ENCODE results near the gene CMTM2. TPM values are rescaled to one million over a fixed set of nuclear protein-coding genes. Genes with fewer than 3 reads are reported as not detected.
A peak's percentile ranks its signal among the peaks of the same experiment; 100 is the strongest.

Gene CMTM2
- total RNA-seq, 4 donors from 2014 or later: not detected

DNA sequence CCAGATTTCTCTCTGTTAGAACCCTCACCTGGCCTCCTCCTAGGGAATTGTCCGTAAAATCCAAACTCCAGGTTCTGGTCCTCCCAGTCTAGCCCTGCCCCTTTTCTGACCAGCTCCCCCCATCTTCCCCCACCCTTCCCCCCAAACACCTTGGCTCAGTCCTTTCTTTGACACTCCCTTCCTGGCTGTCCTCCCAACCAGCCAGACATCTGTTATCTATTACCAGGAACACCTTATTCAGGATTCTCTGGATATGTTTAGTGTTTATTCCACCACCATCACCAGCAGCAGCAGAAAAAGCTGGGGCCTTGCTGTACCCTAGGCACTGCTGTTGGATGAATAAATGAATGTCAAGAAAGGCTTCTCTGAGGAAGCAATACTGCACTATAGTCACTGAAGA lies 21.2 kb downstream of the CMTM2 start:
- H3K9me3 ChIP-seq: no peaks in the 10 kb centered on the region
- no peaks in the 10 kb centered on the region for H3K36me3 ChIP-seq
- H3K4me1 ChIP-seq: peaks cover 4% of the 10 kb centered on the region
- WGBS: 95% methylated on average over 1 of the region's 1 CpG
- no peak for DNase-seq (ENCODE audit: low spot score in 2 of 2)
- no peak overlapping the region for H3K27ac ChIP-seq
- no peaks in the 10 kb centered on the region for H3K27me3 ChIP-seq
- TF ChIP-seq, protein P1, sequence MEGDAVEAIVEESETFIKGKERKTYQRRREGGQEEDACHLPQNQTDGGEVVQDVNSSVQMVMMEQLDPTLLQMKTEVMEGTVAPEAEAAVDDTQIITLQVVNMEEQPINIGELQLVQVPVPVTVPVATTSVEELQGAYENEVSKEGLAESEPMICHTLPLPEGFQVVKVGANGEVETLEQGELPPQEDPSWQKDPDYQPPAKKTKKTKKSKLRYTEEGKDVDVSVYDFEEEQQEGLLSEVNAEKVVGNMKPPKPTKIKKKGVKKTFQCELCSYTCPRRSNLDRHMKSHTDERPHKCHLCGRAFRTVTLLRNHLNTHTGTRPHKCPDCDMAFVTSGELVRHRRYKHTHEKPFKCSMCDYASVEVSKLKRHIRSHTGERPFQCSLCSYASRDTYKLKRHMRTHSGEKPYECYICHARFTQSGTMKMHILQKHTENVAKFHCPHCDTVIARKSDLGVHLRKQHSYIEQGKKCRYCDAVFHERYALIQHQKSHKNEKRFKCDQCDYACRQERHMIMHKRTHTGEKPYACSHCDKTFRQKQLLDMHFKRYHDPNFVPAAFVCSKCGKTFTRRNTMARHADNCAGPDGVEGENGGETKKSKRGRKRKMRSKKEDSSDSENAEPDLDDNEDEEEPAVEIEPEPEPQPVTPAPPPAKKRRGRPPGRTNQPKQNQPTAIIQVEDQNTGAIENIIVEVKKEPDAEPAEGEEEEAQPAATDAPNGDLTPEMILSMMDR (IDR thresholded peaks at IDR 0.05): no peak
- no peak for TF ChIP-seq EP300 (IDR thresholded peaks at IDR 0.05)
- TF ChIP-seq POLR2A (IDR thresholded peaks at IDR 0.05): no peak
- TF ChIP-seq POLR2AphosphoS5 (IDR thresholded peaks at IDR 0.05): no peak
- H3K4me3 ChIP-seq: no peak overlapping the region

DNA sequence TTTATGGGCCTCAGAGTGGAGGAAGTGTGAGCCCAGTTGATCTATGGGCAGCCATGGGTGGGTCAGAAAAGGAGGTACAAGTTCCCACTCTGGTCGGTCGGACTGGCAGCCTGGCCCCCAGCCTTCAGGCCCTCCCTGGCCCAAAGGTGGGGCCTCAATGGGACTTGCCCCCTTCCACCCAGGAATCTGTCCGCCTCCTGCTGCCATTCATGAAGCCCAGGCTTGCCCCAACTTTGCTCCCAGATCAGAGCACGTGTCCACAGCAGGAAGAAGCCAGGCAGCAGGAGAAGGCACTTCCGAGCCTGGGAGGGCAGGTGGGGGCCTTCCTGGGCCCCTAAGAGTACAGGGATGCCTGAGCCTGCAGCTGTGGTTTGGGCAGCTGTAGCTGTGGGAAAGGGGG lies 22.2 kb downstream of the CMTM2 start:
- peaks cover 14% of the 10 kb centered on the region for H3K4me1 ChIP-seq
- no CpG with 5 or more reads among the region's 5 CpGs for WGBS

DNA sequence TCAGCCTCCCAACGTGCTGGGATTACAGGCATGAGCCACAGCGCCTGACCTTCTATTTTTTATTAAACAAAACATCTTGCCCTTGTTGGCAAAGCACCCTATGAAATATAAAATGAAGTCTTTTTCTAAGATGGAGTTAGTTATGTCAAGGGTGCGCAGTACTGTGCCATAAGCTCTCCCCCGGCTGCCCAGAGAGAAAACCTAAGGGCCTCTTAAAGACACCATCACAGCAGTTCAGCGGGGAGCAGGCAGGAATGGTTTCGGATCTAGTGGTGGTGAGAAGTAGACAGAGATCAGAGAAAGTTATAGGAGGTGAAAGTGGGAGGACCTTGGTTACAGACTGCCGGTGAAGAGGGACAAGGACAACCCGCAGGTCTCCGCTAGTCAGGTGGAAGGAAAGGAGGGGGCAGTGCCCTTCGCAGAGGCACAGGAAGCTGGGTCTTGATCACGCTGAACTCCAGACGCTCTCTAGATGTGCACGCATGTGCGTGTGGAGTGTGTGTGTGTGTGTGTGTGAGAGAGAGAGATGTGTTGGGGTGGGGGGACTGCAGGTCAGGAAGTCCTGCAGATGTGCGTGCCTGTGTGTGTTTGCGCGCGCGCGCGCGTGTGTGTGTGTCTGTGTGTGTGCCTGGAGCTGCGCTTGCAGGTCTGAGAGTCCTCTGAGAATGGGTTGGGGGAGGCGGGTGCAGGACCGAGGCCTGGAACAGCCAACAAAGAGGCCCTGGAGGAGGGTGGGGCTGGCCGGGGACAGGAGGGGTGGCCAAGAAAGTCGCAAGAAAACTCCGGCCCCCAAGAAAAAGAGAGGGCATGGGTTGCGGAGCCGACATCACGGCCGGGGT lies 24.5 kb downstream of the CMTM2 start:
- Histone ChIP-seq H3K27me3 (no peaks in the 10 kb centered on the region), H3K36me3 (no peaks in the 10 kb centered on the region), H3K27ac (peak overlapping the region; percentile 81), H3K4me1 (peaks cover 29% of the 10 kb centered on the region), H3K4me3 (peak overlapping the region; percentile 69), H3K9me3 (no peaks in the 10 kb centered on the region)
- TF ChIP-seq, protein P1 (IDR thresholded peaks at IDR 0.05): no peak
- TF ChIP-seq EP300 (IDR thresholded peaks at IDR 0.05) (no peak), POLR2A (IDR thresholded peaks at IDR 0.05) (no peak), POLR2AphosphoS5 (IDR thresholded peaks at IDR 0.05) (no peak)
- peak in 1 of 2 donors; percentile 80 for DNase-seq (ENCODE audit: low spot score in 2 of 2)
- WGBS: 13% methylated on average over 32 of the region's 32 CpGs

More for the DNA sequence above, 22.2 kb downstream of the CMTM2 start:
- no peak for DNase-seq (ENCODE audit: low spot score in 2 of 2)
- Histone ChIP-seq H3K27me3 (no peaks in the 10 kb centered on the region), H3K27ac (no peak overlapping the region), H3K9me3 (no peaks in the 10 kb centered on the region), H3K4me3 (no peak overlapping the region), H3K36me3 (no peaks in the 10 kb centered on the region)
- TF ChIP-seq, protein P1 (IDR thresholded peaks at IDR 0.05): no peak
- no peak for TF ChIP-seq POLR2A (IDR thresholded peaks at IDR 0.05)
- TF ChIP-seq EP300 (IDR thresholded peaks at IDR 0.05): no peak
- TF ChIP-seq POLR2AphosphoS5 (IDR thresholded peaks at IDR 0.05): no peak

DNA sequence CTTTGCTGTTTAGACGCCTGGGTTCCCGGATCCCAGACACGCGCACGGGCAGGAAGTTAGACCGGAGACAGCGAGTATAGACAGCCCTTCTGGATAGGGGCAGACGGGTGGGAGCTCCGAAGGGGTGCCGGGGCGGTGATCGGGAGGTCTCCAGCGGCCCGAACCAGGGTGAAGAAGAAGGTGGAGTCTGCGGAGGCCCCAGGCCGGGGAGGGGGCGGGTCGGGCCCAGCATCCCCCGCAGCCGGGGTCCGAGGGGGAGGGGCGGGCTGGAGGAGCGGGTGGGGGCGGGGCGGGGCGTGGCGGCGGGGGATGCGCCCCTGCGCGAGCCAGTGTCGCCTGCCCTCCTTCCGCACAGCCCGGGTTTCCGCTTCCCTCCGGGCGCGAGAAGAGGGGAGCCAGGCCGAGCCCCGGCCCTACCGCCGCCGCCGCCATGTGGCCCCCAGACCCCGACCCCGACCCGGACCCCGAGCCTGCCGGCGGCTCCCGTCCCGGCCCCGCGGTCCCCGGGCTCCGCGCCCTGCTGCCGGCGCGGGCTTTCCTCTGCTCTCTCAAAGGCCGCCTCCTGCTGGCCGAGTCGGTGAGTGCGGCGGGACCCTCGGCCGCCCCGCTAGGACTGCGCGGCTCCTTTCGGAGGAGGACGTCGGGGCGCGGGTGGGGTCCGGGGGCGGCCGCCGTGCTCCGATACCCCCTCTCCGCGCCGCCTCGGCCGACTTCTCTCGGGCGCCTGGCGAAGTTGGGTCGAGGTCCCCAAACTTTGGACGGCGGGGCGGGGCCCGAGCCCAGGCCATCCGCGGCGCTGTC lies 25.3 kb downstream of the CMTM2 start, which contains the start of gene CMTM3:
Gene CMTM3 (plus strand): TSS at position 329 of the 801 bp plus-strand sequence. CDS start 102 bp downstream, at position 431.
- no peak for DNase-seq (ENCODE audit: low spot score in 2 of 2)
- Histone ChIP-seq H3K4me3 (peak within 1 kb of the TSS; percentile 69), H3K4me1 (peaks cover 33% of the 10 kb centered on the region), H3K36me3 (peaks cover 7% of the 10 kb centered on the region), H3K27me3 (no peaks in the 10 kb centered on the region), H3K9me3 (no peaks in the 10 kb centered on the region), H3K27ac (peak within 1 kb of the TSS; percentile 81)
- TF ChIP-seq, protein P1 (IDR thresholded peaks at IDR 0.05): peak; percentile 34 to 78
- no peak for TF ChIP-seq EP300 (IDR thresholded peaks at IDR 0.05)
- WGBS: 0% methylated on average over 12 of the region's 96 CpGs

Data from suprapubic skin (tissue), 4 donors.